ENCODE results near the gene LAMA5.

GRCh38 chr20:62282103-62282502, 85.0 kb downstream of the LAMA5 start:
- TF ChIP-seq CTCF (IDR thresholded peaks at IDR 0.05; ENCODE audit: low read length) = no peak
- TF ChIP-seq EZH2 (optimal IDR thresholded peaks at IDR 0.05; ENCODE audit: low read depth, low read length) = no peak

Measured in MM.1S (cell line).